Neural progenitor cell (in vitro differentiated cells): ENCODE measurements around the gene TTC24.

ENCODE experiments used
- CTCF ChIP-seq: fragments of 200-600 bp; sonication (generic); IDR thresholded peaks from 2 replicates; pipeline ENCODE4 v1.5.1; 2017; ENCODE audit warnings: antibody characterized with exemption, mild to moderate bottlenecking
- EZH2 ChIP-seq: fragments of 200-600 bp; sonication (generic); IDR thresholded peaks from 2 replicates; pipeline ENCODE4 v1.6.1; 2017; ENCODE audit warnings: antibody characterized with exemption, mild to moderate bottlenecking, moderate library complexity
- EZH2phosphoT487 ChIP-seq: fragments of 200-600 bp; sonication (generic); IDR thresholded peaks from 2 replicates; pipeline ENCODE4 v1.6.1; 2017; ENCODE audit warnings: antibody characterized with exemption

- TF ChIP-seq CTCF = no peak
- no peak for TF ChIP-seq EZH2
- TF ChIP-seq EZH2phosphoT487 = no peak
Measured at GRCh38 chr1:156566436-156566835, 13.1 kb upstream of the TTC24 start.
